HG02798 (cell line): ENCODE data around the gene MTHFD2.
"Not testable (repeated sequence)": the region's sequence is repeated elsewhere in the genome, so short reads cannot be mapped to it uniquely, and the experiment has no call there.

Experiments
- ATAC-seq: cut with Tn5 transposase; IDR thresholded peaks from one replicate; pipeline ENCODE4 v1.9.1; 2021; ENCODE audit warnings: mild to moderate bottlenecking; ENCODE audit not compliant: unreplicated experiment, poor library complexity

The MTHFD2 gene

DNA sequence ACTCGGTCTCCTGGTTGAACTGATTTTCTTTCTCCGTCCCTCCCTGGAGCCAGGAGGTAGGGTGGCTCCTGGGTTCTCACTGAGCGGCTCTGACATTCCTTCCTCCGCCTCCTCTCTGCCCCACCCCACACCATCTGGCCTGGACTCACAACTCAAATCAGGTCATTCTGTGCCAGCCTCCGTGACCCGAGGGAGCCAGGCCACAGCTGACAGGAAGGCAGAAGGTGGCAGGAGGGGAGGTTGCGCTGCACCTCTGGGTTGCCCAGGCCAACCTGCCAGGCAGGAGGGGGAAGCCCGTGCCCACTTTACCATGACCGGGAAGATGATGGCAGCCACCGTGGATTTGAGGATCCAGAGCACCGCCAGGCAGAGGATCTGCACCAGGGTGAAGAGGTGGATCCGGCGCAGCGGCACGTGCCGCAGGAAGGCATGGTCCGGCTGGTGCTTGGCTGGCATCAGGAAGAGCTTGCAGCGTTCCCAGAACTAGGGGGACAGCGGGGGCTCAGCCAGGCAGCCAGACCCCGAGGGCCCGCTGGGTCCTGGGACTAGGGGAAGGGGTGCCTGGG, 28.3 kb downstream of the MTHFD2 start:
- ATAC-seq, result no peak

DNA sequence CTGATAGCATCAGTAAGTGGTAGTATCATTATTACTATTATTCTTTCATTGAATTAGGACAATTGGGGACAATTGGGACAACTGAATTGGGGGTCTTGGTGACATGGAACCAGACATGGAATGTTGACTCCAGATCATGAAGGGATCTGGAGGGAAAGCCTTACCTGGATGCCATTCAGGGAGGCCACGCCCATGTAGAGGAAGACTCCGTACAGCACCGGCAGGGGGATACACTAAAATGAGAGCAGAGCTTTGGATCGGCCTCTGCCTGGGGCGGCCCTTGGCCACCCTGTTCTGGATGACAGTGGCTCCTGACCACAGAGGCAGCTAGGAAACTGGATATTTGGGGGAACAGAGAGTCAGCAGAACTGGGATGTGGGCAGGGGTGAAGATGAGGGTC, 29.2 kb downstream of the MTHFD2 start:
- ATAC-seq, result no peak

DNA sequence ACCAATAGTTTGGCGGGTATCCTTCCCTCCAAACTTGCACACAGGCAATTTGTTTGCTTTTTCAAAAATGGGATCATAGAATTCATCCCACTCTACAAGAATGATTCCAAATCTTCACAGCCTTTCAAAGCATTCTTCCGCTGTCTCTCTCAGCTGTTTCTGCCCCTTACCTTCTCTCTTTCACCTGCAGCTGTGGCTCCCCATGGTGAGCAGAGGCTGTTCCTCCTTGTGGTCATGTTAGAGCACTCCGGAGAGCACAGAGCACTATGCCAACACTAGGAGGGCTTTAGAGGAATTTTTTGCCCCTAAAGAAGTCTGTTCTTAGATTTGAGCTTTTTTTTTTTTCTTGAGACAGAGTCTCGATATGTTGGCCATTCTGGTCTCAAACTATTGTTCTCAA, 30.4 kb downstream of the MTHFD2 start:
- no peak for ATAC-seq

DNA sequence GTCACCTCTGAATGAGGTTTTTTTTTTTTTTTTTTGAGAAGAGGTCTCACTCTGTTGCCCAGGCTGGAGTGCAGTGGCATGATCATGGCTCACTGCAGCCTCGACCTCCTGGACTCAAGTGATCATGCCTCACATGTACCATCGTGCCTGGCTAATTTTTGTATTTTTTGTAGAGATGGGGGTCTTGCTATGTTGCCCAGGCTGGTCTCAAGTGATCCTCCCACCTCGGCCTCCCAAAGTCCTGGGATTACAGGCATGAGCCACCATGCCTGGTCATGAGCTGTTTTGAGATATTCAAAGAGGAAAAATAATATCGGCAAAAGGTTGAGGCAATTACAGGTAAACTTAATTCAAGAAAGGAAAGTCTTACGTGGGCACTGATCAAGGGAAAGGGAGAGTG, 31.4 kb downstream of the MTHFD2 start:
- not testable (repeated sequence) for ATAC-seq

DNA sequence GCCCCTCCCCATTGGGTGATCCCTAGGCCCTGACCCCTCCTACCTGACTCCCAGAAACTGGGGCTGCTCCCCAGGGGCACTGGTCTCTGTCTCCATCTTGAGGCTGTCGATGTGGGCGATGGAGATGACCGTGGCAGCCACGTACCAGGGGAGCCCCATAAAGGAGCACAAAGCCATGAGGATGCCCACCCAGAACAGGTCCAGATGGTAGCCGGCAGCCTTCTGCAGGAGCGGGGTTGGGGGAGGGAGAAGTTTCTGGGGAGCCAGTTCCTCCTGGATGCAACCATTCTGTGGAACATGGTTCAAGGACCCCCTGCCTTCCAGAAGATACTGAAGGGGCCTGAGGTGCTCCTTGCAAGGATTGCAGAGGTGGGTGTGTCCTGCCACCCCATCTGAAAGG, 34.0 kb downstream of the MTHFD2 start:
- no peak for ATAC-seq

DNA sequence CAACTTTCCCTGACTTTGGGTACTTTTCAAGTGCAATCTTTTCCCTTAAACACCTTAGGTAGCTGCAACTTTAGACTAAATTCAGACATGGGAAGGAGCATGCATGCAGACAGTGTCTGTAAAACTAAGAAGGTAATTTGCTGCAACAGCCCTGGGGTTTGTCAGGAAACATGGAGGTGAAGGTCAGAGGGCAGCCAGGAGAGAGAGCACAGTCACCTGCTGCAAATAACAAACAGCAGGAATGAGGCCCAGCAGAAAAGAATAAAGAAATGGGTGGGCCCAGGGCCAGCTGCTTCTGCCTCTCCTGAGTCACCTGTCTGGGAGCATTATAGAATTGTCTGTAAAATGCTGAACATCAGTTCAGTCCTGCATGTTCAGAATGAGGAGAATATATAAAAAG, 35.2 kb downstream of the MTHFD2 start:
- ATAC-seq, result no peak

DNA sequence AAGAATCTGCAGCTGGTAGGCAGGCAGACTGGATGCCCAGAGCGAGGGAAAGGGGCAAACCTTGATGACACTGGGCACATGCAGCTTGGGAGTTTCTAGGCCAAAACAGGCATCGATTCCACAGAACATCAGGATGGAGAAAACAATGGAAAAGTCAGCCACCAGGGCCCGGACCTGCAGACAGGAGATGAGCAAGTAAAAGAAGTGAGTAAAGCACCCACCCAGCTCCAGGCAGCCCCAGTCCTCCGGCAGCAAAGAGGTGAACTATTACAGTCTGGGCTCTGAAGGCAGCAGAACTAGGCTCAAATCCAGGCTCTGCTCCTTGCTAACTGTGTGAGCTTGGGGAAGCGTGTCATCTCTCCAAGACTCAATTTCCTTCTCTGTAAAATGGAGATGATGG, 36.6 kb downstream of the MTHFD2 start:
- no peak for ATAC-seq

DNA sequence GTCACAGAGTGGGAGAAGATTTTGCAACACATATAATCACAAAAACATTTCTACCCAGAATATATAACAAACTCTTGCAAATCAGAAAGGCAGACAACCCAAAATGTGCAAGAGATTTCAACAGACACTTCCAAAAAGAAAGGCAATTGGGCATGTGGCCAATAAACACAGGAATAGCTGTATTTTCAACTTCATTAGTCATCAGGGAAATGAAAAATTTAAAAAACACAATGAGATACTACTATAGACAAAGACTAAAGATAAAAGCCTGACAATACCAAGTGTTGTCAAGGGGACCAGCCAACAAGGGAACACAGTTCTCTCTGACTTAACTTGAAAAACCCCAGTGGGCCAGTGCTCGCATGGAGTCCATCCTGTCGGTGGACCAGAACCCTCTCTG, 40.5 kb downstream of the MTHFD2 start:
- no peak for ATAC-seq

DNA sequence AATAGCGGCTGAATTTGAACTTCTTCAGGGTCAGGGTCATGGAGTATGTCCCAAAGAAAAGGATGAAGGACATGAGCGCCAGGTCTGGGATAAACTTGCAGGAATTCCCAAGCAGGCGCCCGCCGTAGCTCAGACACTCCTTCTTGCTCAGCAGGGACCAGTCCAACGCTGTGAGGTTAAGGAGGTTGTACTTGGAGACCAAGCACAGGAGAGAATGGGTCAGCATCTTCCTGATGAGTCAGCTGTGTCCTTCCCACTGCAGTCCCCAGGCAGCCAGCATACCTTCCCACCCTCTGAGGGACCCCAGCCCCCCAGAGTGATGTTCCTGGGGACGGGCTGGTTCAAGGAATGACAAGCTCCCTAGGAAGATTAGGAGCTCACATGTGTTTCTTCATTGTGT, 40.9 kb downstream of the MTHFD2 start:
- ATAC-seq, result no peak

DNA sequence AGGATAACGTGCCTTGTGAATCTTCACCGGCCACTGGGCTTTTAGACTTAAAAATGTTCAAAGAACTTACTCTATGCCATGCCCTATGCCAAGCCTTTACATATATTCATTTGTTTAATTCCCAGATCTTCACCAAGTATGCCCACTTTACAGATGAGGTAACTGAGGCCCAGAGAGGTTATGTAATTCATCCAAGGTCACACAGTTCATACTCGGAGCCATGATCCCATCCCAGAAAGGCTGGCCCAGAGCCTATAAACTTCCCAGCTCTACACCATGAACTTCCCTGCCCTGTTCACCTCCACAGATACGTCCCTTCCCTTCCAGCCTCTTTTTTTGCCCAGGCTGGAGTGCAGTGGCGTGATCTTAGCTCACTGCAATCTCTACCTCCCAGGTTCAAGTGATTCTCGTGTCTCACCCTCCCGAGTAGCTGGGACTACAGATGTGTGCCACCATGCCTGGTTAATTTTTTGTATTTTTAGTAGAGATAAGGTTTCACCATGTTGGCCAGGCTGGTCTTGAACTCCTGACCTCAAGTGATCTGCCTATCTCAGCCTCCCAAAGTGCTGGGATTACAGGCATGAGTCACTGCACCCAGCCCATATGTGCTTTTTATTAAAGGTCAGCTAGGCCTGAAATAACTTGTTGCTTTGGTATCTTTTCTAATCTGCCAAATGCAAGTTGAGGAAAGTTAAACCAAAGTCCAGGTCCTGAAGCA, 44.1 kb downstream of the MTHFD2 start:
- no peak for ATAC-seq

DNA sequence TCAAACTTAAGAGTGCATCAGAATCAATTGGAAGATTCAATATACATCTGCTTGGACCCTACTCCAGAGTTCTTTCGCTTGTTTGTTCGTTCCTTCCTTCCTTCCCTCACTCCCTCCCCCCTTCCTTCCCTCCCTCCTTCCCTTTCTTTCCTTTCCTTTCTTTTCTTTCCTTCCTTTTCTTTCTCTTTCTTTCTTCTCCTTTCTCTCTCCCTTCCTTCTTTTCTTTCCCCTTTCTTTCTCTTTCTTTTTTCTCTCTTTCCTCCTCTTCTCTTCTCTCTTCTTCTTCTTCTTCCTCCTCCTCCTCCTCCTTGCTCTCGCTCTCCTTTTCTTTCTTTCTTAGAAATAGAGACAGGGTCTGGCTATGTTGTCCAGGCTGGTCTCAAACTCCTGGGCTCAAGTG, 45.9 kb downstream of the MTHFD2 start:
- no peak for ATAC-seq

DNA sequence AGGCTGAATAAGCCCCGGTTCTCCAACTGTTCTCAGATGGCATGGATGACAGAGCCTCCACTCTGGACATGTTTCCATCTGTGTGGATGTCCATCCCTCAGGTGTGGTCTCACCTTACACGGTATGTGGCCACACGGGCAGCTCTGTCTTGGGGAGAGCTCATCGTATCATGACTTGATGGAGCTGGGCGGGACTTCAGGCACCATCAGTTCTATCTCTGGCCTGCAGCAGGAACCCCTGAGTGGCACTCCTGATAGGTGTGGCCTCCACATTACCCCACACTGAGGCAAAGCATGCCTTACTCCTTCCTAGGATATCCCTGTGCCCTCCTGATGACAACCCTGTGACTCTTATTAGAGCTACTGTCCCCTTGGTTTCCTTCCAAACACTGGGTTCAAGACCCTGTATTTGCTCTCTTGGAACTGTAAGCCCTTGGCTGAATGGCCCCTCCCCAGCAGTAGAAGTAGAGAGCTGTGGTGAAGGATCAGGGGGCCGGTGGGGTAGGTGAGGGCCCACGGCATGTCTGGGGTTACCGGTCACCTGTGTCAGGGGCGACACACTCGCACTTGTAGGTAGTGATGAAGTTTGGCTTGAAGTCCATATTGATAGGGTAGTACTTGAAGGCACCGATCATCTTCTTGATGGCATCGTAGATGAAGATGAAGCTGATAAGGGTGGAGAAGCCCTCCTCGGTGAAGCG, 48.2 kb downstream of the MTHFD2 start:
- no peak for ATAC-seq

DNA sequence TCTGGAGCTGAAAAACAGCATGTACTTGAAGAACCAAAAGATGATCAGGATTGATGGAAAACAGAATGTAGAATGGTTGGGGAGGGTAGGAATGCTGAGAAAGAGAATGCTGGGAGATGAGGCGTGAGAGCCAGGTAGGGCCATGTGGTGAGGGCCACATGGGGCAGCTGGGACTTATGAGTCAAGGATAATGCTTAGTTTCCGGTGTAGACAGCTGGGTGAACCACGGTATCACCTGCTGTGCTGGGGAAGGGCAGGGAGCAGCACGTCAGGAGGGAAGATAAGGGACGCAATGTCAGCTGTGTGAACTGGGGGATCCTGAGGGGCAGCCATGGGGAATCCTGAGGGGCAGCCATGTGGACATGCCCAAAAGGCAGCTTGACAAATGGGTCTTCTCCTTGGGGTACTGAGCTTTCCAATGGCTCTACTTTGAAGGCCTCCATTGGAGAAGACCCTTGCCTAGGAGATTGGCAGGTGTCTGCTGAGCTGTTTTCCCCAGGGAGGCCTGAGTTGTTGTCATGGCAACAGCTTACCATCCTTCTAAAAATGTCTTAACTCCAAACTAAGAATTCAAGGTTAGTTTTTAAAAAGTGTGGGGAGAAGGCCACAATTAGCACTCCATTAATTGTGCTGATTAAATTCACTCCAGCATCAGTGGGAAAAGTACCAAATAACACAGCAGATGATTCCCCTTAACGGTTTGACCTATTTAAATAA, 51.1 kb downstream of the MTHFD2 start:
- ATAC-seq, result no peak

DNA sequence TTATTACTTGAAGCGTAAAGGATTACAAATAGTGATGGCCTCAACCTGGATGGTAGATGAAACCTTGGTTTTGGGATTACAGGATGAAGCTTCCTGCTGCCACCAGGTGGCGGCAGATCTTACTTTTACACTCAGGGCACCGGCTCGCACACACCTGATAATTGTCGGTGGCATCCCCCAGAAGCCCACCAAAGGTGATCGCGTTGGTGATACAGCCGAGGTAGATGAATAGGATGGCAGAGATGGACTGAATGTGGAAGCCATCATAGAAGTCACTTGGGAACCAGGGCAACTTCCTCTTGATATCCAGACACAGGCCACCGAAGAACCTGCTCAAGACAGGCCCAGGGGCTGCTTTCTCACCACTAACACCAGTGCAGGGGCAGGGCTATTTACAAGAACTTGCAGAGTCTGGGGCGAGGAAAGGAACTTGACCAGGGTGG, 51.8 kb downstream of the MTHFD2 start:
- ATAC-seq, result peak; percentile 51

DNA sequence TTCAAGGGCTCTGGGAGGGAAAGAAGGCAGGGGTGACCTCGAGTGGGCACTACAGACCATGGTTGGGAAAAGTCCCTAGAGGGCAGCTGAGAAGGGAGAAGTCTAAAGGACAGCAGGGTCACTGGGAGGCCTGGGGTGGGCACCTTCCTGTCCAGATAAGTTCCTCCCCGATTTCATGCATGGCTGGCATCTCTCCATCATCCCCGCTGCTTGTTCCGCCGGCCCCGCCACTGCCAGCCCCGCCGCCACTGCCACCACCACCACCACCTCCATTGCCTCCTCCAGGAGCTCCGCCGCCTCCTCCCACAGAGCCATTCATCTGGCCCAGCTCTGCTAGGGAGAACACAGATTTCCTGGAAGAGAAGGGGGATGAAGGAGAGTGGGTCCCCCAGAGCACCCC, 53.6 kb downstream of the MTHFD2 start:
- ATAC-seq, result no peak

DNA sequence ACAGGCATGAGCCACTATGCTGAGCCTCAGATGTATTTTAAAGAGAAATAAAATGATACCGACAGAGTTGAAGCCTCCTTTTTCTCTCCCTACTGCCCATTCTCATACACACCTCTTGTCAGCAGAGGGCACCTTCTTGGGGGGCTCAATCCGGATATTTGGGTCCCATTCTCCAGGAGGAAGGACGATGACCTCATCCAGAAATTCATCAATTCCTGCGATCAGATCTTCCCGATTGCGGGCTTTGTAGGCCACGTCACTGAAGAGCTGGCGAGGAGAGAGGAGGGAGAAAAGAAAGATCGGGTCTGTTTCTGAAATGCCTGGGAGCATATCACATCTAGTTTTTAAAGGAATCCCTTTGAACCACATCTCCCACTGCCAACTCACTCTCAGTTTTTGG, 54.4 kb downstream of the MTHFD2 start:
- ATAC-seq, result no peak

DNA sequence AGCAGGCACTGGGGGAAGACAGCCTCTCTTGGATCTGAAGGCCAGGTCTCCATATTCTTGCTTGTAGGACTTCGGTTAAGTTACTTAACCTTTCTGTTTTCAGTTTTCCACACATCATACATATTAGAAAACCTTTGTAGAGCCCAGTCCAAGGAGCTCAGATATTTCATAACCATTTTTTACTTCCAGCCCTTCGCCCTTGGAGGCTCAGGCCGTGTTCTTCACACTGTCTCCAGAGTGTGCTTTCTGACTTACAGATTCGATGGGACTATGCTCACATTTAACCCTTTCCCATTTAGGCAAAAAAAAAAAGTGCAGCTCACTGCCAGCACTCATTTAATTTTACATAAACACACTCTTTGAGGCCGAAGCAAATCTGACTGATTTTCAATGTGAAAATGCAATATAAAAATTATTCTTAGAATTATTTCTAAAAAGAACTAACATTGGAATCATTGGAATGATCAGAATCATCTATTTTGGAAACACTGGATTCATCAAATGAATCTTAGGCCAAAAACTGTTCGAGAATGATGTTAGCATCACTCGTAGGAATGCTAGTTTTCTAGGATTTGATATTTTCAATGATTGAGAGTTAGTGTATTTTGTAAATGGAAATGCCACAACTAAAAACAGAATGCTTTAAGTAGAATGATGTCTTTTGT, 55.0 kb downstream of the MTHFD2 start:
- no peak for ATAC-seq

DNA sequence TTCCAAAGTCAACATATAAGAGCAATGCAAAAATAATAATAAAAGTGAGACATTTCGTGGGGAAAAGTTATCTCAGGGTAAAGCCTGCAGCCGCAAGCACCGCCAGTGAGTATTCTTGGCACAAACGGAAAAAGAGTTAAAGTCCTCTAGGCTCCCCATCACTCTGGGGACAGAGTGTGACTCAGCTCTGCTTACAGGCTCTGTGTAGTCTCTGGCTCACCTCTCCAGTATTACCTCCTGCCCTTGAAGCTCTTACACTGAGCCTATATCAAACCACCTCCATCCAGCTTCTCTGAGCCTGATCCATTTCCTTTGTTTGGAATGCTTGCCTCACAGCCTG, 55.5 kb downstream of the MTHFD2 start:
- no peak for ATAC-seq

DNA sequence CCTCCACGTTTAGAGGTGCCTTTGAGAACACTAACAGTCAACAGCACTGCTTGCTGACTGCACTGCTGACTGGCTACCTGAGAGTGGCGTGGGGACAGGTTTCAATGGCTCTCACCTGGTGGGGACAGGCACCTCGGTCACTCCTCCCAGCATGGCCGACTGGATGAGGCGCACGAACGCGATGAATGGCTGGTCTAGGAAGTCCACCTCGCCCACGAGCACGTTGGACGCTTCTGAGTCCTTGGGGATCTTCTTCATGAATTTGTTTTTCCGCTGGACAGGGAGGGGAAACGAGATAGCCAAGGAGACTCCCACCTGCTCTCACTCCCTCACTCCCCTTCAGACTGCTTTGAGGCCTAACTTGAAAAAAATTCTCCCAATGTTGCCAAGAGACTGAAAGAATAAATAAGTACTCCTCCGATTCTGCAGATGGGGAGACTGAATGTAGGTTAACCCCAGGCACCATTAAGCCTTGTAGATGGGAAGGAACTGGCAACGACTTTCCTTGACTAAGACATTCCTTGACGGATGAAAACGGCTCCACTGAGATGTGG, 57.3 kb downstream of the MTHFD2 start:
- no peak for ATAC-seq

DNA sequence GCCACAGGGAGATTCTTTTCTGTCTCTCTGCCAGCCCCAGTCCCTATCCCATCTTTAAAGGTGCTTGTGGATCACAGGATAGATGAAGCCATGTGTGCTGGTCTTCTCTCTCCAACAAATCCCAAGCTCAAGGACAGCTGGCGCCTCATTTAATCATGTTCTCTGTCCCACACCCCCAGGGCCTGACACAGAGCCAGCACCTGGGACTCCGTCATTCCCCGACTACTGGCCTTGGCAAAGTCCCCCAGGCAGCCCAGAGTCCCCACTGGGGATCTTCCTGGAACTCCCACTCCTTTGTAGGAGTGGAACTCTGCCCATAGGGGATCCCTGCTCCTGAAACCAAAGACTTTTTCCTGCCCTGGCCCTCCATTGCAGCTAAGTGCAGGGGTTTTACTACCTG, 60.8 kb downstream of the MTHFD2 start:
- no peak for ATAC-seq
